ENCODE data around the gene TECTB.
"Not testable (repeated sequence)": the region's sequence is repeated elsewhere in the genome, so short reads cannot be mapped to it uniquely, and the experiment has no call there.

Gene TECTB

DNA sequence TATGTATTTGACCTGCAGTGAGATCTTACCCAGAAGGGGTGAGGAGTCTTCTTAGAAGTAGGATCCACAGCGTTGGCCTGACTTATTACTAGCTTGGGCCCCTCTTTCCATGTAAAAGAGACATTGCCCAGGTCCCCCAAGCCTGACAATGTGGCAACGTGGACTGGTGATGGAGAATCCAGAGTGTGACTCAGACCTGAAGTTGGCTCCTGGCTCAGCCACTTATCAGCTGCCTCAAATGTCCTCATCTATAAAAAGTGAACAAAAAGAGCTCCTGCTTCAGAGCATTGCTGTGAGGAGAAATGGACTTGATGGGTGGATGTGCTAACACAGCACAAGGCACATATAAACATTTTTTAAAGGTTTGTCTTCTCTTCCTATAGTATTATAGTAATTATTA, 35.4 kb upstream of the TECTB start:
- Histone ChIP-seq H3K4me1 (ENCODE audit: control insufficient read depth in 1 of 2, insufficient read depth in 2 of 2, low read length in 2 of 2) (no peaks in the 10 kb centered on the region), H3K9me3 (ENCODE audit: control insufficient read depth in 1 of 2, low read length in 2 of 2) (peaks cover 6 to 13% of the 10 kb centered on the region in 2 donors), H3K9ac (ENCODE audit: low read depth in 1 of 2, low read length in 2 of 2) (no peak overlapping the region), H3K36me3 (ENCODE audit: control insufficient read depth in 1 of 2, insufficient read depth in 2 of 2, low read length in 2 of 2) (no peaks in the 10 kb centered on the region), H3K4me3 (ENCODE audit: low read depth in 1 of 2, low read length in 2 of 2) (no peak overlapping the region), H3K27me3 (ENCODE audit: control insufficient read depth in 1 of 2, insufficient read depth in 2 of 2, low read length in 2 of 2) (no peaks in the 10 kb centered on the region), H3K27ac (ENCODE audit: low read depth, low read length) (no peak overlapping the region)

DNA sequence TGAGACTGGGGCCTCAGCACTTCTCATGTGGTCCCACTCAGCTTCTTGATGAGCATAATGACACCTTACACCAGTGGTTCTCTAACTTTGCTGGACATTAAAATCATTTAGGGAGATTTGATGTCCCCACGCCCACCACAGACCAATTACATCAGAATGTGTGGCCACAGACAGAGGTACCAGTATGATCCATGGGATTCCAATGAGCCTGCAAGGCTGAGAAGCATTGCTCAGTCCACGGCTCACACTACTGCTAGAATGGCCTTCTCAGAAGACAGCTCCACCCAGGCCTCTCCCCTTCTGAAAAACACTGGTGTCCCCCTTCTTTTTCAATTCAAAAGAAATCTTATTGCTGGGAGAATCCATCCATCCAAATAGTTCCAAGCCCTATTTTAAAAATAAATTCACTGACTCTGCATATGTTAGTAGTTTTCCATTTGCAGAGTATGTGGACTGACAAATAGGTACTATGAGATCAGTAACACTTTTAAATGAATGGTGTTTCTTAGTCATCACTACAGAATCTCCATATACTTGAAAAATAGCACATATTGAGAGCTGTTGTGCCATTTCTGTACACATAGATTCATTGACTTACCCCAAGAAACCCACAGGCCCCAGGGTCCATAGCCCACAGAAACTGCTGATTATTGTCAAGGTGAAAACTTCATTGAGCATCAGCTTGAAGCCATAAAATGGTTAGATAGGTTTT, 34.5 kb upstream of the TECTB start:
- Histone ChIP-seq H3K27ac (ENCODE audit: low read depth, low read length) (no peak overlapping the region), H3K9me3 (ENCODE audit: control insufficient read depth in 1 of 2, low read length in 2 of 2) (peaks cover 6 to 13% of the 10 kb centered on the region in 2 donors), H3K4me3 (ENCODE audit: low read depth in 1 of 2, low read length in 2 of 2) (no peak overlapping the region), H3K36me3 (ENCODE audit: control insufficient read depth in 1 of 2, insufficient read depth in 2 of 2, low read length in 2 of 2) (no peaks in the 10 kb centered on the region), H3K27me3 (ENCODE audit: control insufficient read depth in 1 of 2, insufficient read depth in 2 of 2, low read length in 2 of 2) (no peaks in the 10 kb centered on the region), H3K4me1 (ENCODE audit: control insufficient read depth in 1 of 2, insufficient read depth in 2 of 2, low read length in 2 of 2) (no peaks in the 10 kb centered on the region), H3K9ac (ENCODE audit: low read depth in 1 of 2, low read length in 2 of 2) (no peak overlapping the region)

DNA sequence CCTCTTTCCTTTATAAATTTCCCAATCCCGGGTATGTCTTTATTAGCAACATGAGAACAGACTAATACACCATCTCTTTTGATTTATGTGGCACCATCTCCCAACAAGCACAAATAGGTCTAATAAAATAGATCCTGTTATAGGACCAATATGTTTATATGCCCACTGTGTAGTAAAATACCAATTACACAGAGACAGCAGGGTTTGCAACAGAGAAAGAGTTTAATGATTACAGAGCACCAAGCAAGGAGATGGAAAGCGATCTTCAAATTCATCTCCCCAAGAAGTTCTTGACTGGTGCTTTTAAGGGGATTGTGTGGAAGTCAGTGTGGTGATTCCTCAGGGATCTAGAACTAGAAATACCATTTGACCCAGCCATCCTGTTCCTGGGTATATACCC, 33.5 kb upstream of the TECTB start:
- Histone ChIP-seq H3K4me1 (ENCODE audit: control insufficient read depth in 1 of 2, insufficient read depth in 2 of 2, low read length in 2 of 2) (no peaks in the 10 kb centered on the region), H3K9me3 (ENCODE audit: control insufficient read depth in 1 of 2, low read length in 2 of 2) (peaks cover 6 to 13% of the 10 kb centered on the region in 2 donors), H3K4me3 (ENCODE audit: low read depth in 1 of 2, low read length in 2 of 2) (no peak overlapping the region), H3K27ac (ENCODE audit: low read depth, low read length) (no peak overlapping the region), H3K9ac (ENCODE audit: low read depth in 1 of 2, low read length in 2 of 2) (no peak overlapping the region), H3K27me3 (ENCODE audit: control insufficient read depth in 1 of 2, insufficient read depth in 2 of 2, low read length in 2 of 2) (no peaks in the 10 kb centered on the region), H3K36me3 (ENCODE audit: control insufficient read depth in 1 of 2, insufficient read depth in 2 of 2, low read length in 2 of 2) (no peaks in the 10 kb centered on the region)

DNA sequence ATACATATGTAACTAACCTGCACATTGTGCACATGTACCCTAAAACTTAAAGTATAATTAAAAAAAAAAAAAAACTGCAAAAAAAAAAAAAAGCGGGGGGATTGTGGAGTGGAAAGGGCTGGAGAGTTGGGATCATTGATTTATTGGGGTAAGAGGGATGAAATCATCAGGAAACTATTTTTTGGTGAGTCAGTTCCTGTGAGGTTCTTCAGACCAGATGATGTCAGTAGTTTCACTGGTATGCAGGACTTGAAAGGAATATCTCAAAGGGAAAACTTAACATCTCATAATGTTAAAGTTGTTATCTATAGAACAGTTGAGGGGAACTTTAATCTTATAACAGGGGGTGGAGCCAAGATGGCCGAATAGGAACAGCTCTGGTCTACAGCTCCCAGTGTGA, 32.6 kb upstream of the TECTB start:
- H3K36me3 ChIP-seq (ENCODE audit: control insufficient read depth in 1 of 2, insufficient read depth in 2 of 2, low read length in 2 of 2), result no peaks in the 10 kb centered on the region
- H3K4me1 ChIP-seq (ENCODE audit: control insufficient read depth in 1 of 2, insufficient read depth in 2 of 2, low read length in 2 of 2), result no peaks in the 10 kb centered on the region
- no peak overlapping the region for H3K4me3 ChIP-seq (ENCODE audit: low read depth in 1 of 2, low read length in 2 of 2)
- peaks cover 6 to 13% of the 10 kb centered on the region in 2 donors for H3K9me3 ChIP-seq (ENCODE audit: control insufficient read depth in 1 of 2, low read length in 2 of 2)
- H3K9ac ChIP-seq (ENCODE audit: low read depth in 1 of 2, low read length in 2 of 2), result no peak overlapping the region
- H3K27me3 ChIP-seq (ENCODE audit: control insufficient read depth in 1 of 2, insufficient read depth in 2 of 2, low read length in 2 of 2), result no peaks in the 10 kb centered on the region
- no peak overlapping the region for H3K27ac ChIP-seq (ENCODE audit: low read depth, low read length)

DNA sequence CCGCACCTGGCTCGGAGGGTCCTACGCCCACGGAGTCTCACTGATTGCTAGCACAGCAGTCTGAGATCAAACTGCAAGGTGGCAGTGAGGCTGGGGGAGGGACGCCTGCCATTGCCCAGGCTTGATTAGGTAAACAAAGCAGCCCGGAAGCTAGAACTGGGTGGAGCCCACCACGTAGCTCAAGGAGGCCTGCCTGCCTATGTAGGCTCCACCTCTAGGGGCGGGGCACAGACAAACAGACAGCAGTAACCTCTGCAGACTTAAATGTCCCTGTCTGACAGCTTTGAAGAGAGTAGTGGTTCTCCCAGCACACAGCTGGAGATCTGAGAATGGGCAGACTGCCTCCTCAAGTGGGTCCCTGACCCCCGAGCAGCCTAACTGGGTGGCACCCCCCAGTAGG, 32.0 kb upstream of the TECTB start:
- H3K27me3 ChIP-seq (ENCODE audit: control insufficient read depth in 1 of 2, insufficient read depth in 2 of 2, low read length in 2 of 2); H3K4me3 ChIP-seq (ENCODE audit: low read depth in 1 of 2, low read length in 2 of 2); H3K4me1 ChIP-seq (ENCODE audit: control insufficient read depth in 1 of 2, insufficient read depth in 2 of 2, low read length in 2 of 2); H3K36me3 ChIP-seq (ENCODE audit: control insufficient read depth in 1 of 2, insufficient read depth in 2 of 2, low read length in 2 of 2); H3K9ac ChIP-seq (ENCODE audit: low read depth in 1 of 2, low read length in 2 of 2); H3K27ac ChIP-seq (ENCODE audit: low read depth, low read length): not testable (repeated sequence)
- H3K9me3 ChIP-seq (ENCODE audit: control insufficient read depth in 1 of 2, low read length in 2 of 2), result peaks cover 6 to 13% of the 10 kb centered on the region in 2 donors

DNA sequence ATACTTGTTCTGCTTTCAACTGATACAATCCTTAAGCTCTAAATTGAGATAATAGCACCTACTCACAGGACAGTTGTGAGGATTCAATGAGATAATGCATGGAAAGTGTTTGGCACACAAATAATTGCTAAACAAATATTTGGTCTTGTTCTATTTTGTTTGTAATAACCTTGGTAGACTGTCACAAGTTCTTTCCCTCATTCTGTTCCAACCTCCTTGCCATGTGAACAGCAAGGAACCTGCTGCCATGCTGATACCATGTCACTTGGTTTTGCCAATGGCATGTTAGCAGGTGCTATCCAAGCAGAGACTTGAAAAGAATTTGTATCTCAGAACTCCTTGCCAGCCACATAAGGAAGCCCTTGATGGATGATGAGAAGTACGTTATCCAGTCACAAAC, 24.8 kb upstream of the TECTB start:
- H3K4me3 ChIP-seq (ENCODE audit: low read depth in 1 of 2, low read length in 2 of 2), result no peak overlapping the region
- no peak overlapping the region for H3K27ac ChIP-seq (ENCODE audit: low read depth, low read length)
- H3K27me3 ChIP-seq (ENCODE audit: control insufficient read depth in 1 of 2, insufficient read depth in 2 of 2, low read length in 2 of 2), result no peaks in the 10 kb centered on the region
- no peaks in the 10 kb centered on the region for H3K9me3 ChIP-seq (ENCODE audit: control insufficient read depth in 1 of 2, low read length in 2 of 2)
- H3K4me1 ChIP-seq (ENCODE audit: control insufficient read depth in 1 of 2, insufficient read depth in 2 of 2, low read length in 2 of 2), result peaks cover 0 to 8% of the 10 kb centered on the region in 2 donors
- H3K36me3 ChIP-seq (ENCODE audit: control insufficient read depth in 1 of 2, insufficient read depth in 2 of 2, low read length in 2 of 2), result no peaks in the 10 kb centered on the region
- H3K9ac ChIP-seq (ENCODE audit: low read depth in 1 of 2, low read length in 2 of 2), result no peak overlapping the region

DNA sequence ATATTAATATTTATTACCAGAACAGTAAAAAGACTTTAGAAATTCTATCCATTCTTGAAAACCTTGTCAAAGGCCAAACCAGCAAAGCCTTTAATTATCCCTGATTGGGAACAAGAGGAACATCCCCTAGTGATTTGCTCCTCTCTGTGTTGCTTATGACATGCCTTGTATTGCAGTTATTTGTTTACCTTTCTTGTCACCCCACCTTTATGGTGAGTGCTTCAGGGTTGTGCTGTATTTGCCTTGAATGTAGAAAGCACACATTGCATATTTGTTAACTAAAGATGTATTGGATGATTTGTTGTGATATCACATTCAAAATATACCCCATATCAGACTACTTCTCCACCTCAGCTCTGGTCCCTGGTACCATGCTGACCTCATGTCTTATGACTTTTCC, 23.5 kb upstream of the TECTB start:
- no peaks in the 10 kb centered on the region for H3K27me3 ChIP-seq (ENCODE audit: control insufficient read depth in 1 of 2, insufficient read depth in 2 of 2, low read length in 2 of 2)
- H3K9ac ChIP-seq (ENCODE audit: low read depth in 1 of 2, low read length in 2 of 2), result no peak overlapping the region
- H3K4me1 ChIP-seq (ENCODE audit: control insufficient read depth in 1 of 2, insufficient read depth in 2 of 2, low read length in 2 of 2), result peaks cover 0 to 8% of the 10 kb centered on the region in 2 donors
- no peaks in the 10 kb centered on the region for H3K36me3 ChIP-seq (ENCODE audit: control insufficient read depth in 1 of 2, insufficient read depth in 2 of 2, low read length in 2 of 2)
- H3K9me3 ChIP-seq (ENCODE audit: control insufficient read depth in 1 of 2, low read length in 2 of 2), result no peaks in the 10 kb centered on the region
- no peak overlapping the region for H3K27ac ChIP-seq (ENCODE audit: low read depth, low read length)
- H3K4me3 ChIP-seq (ENCODE audit: low read depth in 1 of 2, low read length in 2 of 2), result no peak overlapping the region

DNA sequence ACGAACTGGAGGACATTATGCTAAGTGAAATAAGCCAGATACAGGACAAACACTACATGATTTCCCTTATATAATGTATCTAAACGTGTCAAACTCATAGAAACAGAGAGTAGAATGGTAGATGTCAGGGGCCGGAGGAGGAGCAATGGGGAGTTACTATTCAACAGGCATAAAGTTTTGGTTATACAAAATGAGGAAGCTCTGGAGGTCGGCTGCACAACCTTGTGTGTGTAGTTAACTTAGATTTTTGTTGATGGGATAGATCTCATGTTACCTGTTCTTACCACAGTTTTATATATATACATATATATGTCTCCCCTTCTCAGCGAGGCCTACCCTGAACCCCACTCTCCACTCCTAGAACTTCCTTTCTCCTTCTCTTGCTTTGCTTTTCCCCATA, 22.4 kb upstream of the TECTB start:
- Histone ChIP-seq H3K9ac (ENCODE audit: low read depth in 1 of 2, low read length in 2 of 2) (no peak overlapping the region), H3K4me3 (ENCODE audit: low read depth in 1 of 2, low read length in 2 of 2) (no peak overlapping the region), H3K4me1 (ENCODE audit: control insufficient read depth in 1 of 2, insufficient read depth in 2 of 2, low read length in 2 of 2) (peaks cover 0 to 8% of the 10 kb centered on the region in 2 donors), H3K27me3 (ENCODE audit: control insufficient read depth in 1 of 2, insufficient read depth in 2 of 2, low read length in 2 of 2) (no peaks in the 10 kb centered on the region), H3K9me3 (ENCODE audit: control insufficient read depth in 1 of 2, low read length in 2 of 2) (no peaks in the 10 kb centered on the region), H3K36me3 (ENCODE audit: control insufficient read depth in 1 of 2, insufficient read depth in 2 of 2, low read length in 2 of 2) (no peaks in the 10 kb centered on the region), H3K27ac (ENCODE audit: low read depth, low read length) (no peak overlapping the region)

DNA sequence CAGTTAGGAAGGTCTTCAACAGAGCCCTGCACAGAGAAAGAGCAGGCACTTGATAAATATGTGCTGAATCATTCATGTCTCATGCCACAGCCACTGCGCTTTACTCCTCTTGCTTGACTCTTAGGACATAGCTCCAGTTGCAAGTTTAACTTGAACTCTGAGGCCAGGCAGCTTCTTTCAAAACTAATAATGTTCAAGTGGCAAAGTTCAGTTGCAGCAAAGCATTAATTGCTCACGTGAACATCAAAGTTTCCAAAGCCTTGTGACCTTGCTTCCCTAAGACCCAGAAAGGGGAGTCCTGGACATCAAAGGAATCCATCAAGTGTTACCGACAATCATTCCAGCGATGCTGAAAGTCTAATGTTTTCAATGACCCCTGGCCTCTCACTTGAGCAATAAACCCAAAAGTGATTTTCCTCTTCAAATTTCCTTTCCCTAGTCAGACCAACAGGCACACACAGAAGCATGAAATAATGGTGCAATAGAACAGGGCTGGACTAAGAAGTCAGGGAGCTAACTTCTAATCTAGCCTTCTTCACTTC, 21.8 kb upstream of the TECTB start:
- Histone ChIP-seq H3K27me3 (ENCODE audit: control insufficient read depth in 1 of 2, insufficient read depth in 2 of 2, low read length in 2 of 2) (no peaks in the 10 kb centered on the region), H3K4me1 (ENCODE audit: control insufficient read depth in 1 of 2, insufficient read depth in 2 of 2, low read length in 2 of 2) (peaks cover 0 to 8% of the 10 kb centered on the region in 2 donors), H3K27ac (ENCODE audit: low read depth, low read length) (no peak overlapping the region), H3K36me3 (ENCODE audit: control insufficient read depth in 1 of 2, insufficient read depth in 2 of 2, low read length in 2 of 2) (no peaks in the 10 kb centered on the region), H3K9ac (ENCODE audit: low read depth in 1 of 2, low read length in 2 of 2) (no peak overlapping the region), H3K9me3 (ENCODE audit: control insufficient read depth in 1 of 2, low read length in 2 of 2) (no peaks in the 10 kb centered on the region), H3K4me3 (ENCODE audit: low read depth in 1 of 2, low read length in 2 of 2) (no peak overlapping the region)

DNA sequence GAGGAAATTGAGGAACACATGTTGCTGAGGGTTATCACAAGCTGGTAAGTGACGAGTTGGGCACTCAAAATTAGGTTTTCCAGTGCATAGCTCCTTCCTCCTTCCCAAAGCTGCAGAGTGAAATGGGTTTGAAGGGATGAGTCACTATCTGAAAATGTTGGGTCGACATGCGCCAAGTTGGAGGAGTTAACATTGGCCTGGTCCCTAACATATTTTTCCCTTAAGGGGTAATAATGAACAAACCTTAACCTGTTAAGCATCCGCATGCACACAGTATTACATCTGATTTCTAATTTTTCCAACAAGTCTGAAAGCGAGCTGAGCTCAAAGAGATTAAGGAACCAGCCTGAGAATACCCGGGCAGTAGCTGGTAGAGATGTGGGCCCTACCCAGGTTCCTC, 20.7 kb upstream of the TECTB start:
- no peaks in the 10 kb centered on the region for H3K27me3 ChIP-seq (ENCODE audit: control insufficient read depth in 1 of 2, insufficient read depth in 2 of 2, low read length in 2 of 2)
- peaks cover 0 to 8% of the 10 kb centered on the region in 2 donors for H3K4me1 ChIP-seq (ENCODE audit: control insufficient read depth in 1 of 2, insufficient read depth in 2 of 2, low read length in 2 of 2)
- H3K4me3 ChIP-seq (ENCODE audit: low read depth in 1 of 2, low read length in 2 of 2), result no peak overlapping the region
- no peaks in the 10 kb centered on the region for H3K36me3 ChIP-seq (ENCODE audit: control insufficient read depth in 1 of 2, insufficient read depth in 2 of 2, low read length in 2 of 2)
- H3K9ac ChIP-seq (ENCODE audit: low read depth in 1 of 2, low read length in 2 of 2), result no peak overlapping the region
- no peaks in the 10 kb centered on the region for H3K9me3 ChIP-seq (ENCODE audit: control insufficient read depth in 1 of 2, low read length in 2 of 2)
- no peak overlapping the region for H3K27ac ChIP-seq (ENCODE audit: low read depth, low read length)
